Measurements from ENCODE around the gene ZW10. TPM values are rescaled to one million over a fixed set of nuclear protein-coding genes. Genes with fewer than 3 reads are reported as not detected.
"Not testable (repeated sequence)": the region's sequence is repeated elsewhere in the genome, so short reads cannot be mapped to it uniquely, and the experiment has no call there.

ZW10 gene
- total RNA-seq, 1 experiment from 2014 or later: 18.9 TPM

DNA sequence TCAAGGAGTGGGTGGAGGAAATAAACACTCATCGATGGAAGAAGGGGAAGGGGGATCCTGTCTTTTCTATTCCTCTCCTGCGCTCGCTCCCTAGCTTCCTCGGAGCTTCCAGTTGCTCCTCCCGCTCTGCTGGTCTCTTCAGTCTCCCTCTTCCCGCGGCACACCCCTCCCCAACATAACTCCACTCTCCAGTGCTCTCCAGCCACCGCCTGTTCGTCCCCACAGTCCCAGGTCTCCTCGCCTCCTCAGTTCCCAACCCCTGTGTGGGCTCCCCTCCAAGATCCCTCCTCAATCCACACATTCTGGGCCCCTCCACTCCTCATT, 438 bp downstream of the ZW10 start:
- peaks cover 10% of the 10 kb centered on the region for H3K4me1 Mint-ChIP-seq

DNA sequence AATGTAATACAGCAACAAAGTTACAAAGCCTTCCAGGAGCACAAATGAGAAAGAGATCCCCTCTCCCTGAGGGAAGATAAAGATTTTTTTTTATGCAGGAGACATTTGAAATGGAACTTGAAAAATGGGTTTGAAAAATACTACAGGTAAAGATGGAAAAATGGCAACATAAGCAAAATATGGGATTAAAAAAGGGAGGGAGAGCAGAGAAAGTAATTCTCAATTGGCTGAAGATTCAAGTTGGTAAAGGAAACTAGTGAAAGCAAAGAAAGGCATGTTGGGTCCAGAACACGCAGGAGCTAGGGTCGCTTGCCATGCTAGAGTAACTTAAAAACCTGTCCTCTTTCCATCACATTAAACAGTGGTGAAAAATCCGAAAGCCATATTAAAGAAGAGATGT, 1.5 kb downstream of the ZW10 start:
- no peak overlapping the region for H3K27ac Mint-ChIP-seq
- peak overlapping the region; percentile 100 for H3K4me3 Mint-ChIP-seq
- peaks cover 21% of the 10 kb centered on the region for H3K36me3 Mint-ChIP-seq
- peaks cover 10% of the 10 kb centered on the region for H3K4me1 Mint-ChIP-seq
- DNase-seq (ENCODE audit: low spot score) (no peak), ATAC-seq (no peak)
- ChIA-PET CTCF (interaction anchor here (2.2 kb wide), 1 partner anchor 25 kb away, joined by 11 read pairs; no protein-coding TSS in a partner anchor), POLR2A (no interaction called here)
- H3K27me3 Mint-ChIP-seq (ENCODE audit: low read depth): peaks cover 15% of the 10 kb centered on the region
- no peak for TF ChIP-seq CREB1 (CRISPR knock-in tag; IDR thresholded peaks at IDR 0.05)
- TF ChIP-seq, protein P1, sequence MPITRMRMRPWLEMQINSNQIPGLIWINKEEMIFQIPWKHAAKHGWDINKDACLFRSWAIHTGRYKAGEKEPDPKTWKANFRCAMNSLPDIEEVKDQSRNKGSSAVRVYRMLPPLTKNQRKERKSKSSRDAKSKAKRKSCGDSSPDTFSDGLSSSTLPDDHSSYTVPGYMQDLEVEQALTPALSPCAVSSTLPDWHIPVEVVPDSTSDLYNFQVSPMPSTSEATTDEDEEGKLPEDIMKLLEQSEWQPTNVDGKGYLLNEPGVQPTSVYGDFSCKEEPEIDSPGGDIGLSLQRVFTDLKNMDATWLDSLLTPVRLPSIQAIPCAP (CRISPR knock-in tag; IDR thresholded peaks at IDR 0.05): no peak
- H3K9me3 Mint-ChIP-seq: no peaks in the 10 kb centered on the region

More for the DNA sequence above, 438 bp downstream of the ZW10 start:
- peak; percentile 23 for DNase-seq (ENCODE audit: low spot score)
- Mint-ChIP-seq H3K27ac (peak overlapping the region; percentile 90), H3K4me3 (peak overlapping the region; percentile 100), H3K9me3 (no peaks in the 10 kb centered on the region), H3K27me3 (ENCODE audit: low read depth) (peaks cover 15% of the 10 kb centered on the region), H3K36me3 (peaks cover 11% of the 10 kb centered on the region)
- TF ChIP-seq, protein P2, sequence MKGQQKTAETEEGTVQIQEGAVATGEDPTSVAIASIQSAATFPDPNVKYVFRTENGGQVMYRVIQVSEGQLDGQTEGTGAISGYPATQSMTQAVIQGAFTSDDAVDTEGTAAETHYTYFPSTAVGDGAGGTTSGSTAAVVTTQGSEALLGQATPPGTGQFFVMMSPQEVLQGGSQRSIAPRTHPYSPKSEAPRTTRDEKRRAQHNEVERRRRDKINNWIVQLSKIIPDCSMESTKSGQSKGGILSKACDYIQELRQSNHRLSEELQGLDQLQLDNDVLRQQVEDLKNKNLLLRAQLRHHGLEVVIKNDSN (CRISPR knock-in tag; IDR thresholded peaks at IDR 0.05): 0 out of 2 replicates have a peak, but pooled peaks have one; percentile 13
- no peak for TF ChIP-seq NFATC4 (CRISPR knock-in tag; IDR thresholded peaks at IDR 0.05)
- POLR2A ChIA-PET: no interaction called here
- CTCF ChIA-PET: interaction anchor here (0.6 to 2.2 kb wide), 27 partner anchors 8 to 477 kb away, joined by 3 to 11 read pairs (median 4); partner anchors contain the start of gene HTR3A
- peak; percentile 67 for ATAC-seq

DNA sequence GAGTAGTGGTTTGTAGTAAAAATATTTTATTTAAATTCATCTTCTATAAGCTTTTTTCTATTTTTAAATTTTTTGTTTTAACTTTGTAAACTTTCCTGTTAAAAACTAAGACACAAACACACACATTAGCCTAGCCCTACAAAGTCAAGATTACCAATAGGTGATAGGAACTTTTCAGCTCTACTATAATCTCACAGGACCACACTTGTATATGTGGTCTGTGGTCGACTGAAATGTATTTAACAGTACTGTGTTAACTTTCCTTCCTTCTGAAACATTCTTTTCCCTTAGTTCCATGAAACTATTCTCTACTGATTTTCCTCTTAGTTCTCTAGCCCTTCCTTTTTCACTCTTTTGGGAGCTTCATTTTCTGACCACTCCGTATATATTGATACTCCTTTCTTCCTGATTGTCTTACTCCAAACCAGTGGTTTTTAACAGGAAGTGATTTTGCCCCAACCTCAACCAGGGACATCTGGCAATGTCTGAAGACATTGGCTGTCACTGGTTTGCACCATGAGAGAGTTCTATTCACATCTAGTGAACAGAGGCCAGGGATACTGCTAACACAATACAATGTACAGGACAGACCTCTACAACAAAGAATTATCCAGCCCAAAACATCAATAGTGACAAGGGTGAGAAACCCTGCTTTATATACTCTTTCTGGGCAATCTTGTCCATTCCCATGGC, 8.8 kb downstream of the ZW10 start:
- POLR2A ChIA-PET: no interaction called here

DNA sequence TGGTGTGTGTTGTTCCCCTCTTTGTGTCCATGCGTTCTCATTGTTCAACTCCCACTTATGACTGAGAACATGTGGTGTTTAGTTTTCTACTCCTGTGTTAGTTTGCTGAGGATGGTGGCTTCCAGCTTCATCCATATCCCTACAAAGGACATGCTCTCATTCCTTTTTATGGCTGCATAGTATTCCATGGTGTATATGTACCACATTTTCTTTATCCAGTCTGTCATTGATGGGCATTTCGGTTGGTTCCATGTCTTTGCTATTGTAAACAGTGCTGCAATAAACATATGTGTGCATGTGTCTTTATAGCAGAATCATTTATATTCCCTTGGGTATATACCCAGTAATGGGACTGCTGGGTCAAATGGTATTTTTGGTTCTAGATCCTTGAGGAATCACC, 10.5 kb downstream of the ZW10 start:
- H3K27me3 Mint-ChIP-seq (ENCODE audit: low read depth); POLR2A ChIA-PET; DNase-seq (ENCODE audit: low spot score); CTCF ChIA-PET; H3K4me1 Mint-ChIP-seq; H3K27ac Mint-ChIP-seq; ATAC-seq; H3K4me3 Mint-ChIP-seq; H3K9me3 Mint-ChIP-seq: not testable (repeated sequence)
- peaks cover 53% of the 10 kb centered on the region for H3K36me3 Mint-ChIP-seq

More for the DNA sequence above, 8.8 kb downstream of the ZW10 start:
- Mint-ChIP-seq H3K4me3 (no peak overlapping the region), H3K9me3 (no peaks in the 10 kb centered on the region), H3K36me3 (peaks cover 47% of the 10 kb centered on the region), H3K27ac (no peak overlapping the region), H3K27me3 (ENCODE audit: low read depth) (no peaks in the 10 kb centered on the region), H3K4me1 (no peaks in the 10 kb centered on the region)
- ATAC-seq (no peak), DNase-seq (ENCODE audit: low spot score) (no peak)
- TF ChIP-seq, protein P3, sequence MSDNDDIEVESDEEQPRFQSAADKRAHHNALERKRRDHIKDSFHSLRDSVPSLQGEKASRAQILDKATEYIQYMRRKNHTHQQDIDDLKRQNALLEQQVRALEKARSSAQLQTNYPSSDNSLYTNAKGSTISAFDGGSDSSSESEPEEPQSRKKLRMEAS (CRISPR knock-in tag; IDR thresholded peaks at IDR 0.05): no peak
- TF ChIP-seq, protein P4, sequence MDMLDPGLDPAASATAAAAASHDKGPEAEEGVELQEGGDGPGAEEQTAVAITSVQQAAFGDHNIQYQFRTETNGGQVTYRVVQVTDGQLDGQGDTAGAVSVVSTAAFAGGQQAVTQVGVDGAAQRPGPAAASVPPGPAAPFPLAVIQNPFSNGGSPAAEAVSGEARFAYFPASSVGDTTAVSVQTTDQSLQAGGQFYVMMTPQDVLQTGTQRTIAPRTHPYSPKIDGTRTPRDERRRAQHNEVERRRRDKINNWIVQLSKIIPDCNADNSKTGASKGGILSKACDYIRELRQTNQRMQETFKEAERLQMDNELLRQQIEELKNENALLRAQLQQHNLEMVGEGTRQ (CRISPR knock-in tag; IDR thresholded peaks at IDR 0.05): no peak
- no peak for TF ChIP-seq ZBTB21 (CRISPR knock-in tag; IDR thresholded peaks at IDR 0.05; ENCODE audit: borderline replicate concordance)
- no peak for TF ChIP-seq FOXJ3 (CRISPR knock-in tag; IDR thresholded peaks at IDR 0.05; ENCODE audit: borderline replicate concordance)
- TF ChIP-seq ZNF317 (CRISPR knock-in tag; IDR thresholded peaks at IDR 0.05; ENCODE audit: borderline replicate concordance, low read depth): no peak
- TF ChIP-seq, protein P5, sequence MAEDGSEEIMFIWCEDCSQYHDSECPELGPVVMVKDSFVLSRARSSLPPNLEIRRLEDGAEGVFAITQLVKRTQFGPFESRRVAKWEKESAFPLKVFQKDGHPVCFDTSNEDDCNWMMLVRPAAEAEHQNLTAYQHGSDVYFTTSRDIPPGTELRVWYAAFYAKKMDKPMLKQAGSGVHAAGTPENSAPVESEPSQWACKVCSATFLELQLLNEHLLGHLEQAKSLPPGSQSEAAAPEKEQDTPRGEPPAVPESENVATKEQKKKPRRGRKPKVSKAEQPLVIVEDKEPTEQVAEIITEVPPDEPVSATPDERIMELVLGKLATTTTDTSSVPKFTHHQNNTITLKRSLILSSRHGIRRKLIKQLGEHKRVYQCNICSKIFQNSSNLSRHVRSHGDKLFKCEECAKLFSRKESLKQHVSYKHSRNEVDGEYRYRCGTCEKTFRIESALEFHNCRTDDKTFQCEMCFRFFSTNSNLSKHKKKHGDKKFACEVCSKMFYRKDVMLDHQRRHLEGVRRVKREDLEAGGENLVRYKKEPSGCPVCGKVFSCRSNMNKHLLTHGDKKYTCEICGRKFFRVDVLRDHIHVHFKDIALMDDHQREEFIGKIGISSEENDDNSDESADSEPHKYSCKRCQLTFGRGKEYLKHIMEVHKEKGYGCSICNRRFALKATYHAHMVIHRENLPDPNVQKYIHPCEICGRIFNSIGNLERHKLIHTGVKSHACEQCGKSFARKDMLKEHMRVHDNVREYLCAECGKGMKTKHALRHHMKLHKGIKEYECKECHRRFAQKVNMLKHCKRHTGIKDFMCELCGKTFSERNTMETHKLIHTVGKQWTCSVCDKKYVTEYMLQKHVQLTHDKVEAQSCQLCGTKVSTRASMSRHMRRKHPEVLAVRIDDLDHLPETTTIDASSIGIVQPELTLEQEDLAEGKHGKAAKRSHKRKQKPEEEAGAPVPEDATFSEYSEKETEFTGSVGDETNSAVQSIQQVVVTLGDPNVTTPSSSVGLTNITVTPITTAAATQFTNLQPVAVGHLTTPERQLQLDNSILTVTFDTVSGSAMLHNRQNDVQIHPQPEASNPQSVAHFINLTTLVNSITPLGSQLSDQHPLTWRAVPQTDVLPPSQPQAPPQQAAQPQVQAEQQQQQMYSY (CRISPR knock-in tag; IDR thresholded peaks at IDR 0.05): no peak
- no peak for TF ChIP-seq RORB (CRISPR knock-in tag; IDR thresholded peaks at IDR 0.05)
- TF ChIP-seq, protein P6, sequence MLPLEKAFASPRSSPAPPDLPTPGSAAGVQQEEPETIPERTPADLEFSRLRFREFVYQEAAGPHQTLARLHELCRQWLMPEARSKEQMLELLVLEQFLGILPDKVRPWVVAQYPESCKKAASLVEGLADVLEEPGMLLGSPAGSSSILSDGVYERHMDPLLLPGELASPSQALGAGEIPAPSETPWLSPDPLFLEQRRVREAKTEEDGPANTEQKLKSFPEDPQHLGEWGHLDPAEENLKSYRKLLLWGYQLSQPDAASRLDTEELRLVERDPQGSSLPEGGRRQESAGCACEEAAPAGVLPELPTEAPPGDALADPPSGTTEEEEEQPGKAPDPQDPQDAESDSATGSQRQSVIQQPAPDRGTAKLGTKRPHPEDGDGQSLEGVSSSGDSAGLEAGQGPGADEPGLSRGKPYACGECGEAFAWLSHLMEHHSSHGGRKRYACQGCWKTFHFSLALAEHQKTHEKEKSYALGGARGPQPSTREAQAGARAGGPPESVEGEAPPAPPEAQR (CRISPR knock-in tag; IDR thresholded peaks at IDR 0.05): no peak
- TF ChIP-seq, protein P7, sequence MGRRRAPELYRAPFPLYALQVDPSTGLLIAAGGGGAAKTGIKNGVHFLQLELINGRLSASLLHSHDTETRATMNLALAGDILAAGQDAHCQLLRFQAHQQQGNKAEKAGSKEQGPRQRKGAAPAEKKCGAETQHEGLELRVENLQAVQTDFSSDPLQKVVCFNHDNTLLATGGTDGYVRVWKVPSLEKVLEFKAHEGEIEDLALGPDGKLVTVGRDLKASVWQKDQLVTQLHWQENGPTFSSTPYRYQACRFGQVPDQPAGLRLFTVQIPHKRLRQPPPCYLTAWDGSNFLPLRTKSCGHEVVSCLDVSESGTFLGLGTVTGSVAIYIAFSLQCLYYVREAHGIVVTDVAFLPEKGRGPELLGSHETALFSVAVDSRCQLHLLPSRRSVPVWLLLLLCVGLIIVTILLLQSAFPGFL (CRISPR knock-in tag; IDR thresholded peaks at IDR 0.05; ENCODE audit: borderline replicate concordance): no peak
- TF ChIP-seq, protein P8, sequence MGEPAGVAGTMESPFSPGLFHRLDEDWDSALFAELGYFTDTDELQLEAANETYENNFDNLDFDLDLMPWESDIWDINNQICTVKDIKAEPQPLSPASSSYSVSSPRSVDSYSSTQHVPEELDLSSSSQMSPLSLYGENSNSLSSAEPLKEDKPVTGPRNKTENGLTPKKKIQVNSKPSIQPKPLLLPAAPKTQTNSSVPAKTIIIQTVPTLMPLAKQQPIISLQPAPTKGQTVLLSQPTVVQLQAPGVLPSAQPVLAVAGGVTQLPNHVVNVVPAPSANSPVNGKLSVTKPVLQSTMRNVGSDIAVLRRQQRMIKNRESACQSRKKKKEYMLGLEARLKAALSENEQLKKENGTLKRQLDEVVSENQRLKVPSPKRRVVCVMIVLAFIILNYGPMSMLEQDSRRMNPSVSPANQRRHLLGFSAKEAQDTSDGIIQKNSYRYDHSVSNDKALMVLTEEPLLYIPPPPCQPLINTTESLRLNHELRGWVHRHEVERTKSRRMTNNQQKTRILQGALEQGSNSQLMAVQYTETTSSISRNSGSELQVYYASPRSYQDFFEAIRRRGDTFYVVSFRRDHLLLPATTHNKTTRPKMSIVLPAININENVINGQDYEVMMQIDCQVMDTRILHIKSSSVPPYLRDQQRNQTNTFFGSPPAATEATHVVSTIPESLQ (CRISPR knock-in tag; IDR thresholded peaks at IDR 0.05): no peak
- no peak for TF ChIP-seq TP53 (CRISPR knock-in tag; IDR thresholded peaks at IDR 0.05)
- CTCF ChIA-PET: interaction anchor here (1.4 kb wide), 1 partner anchor 9 kb away, joined by 7 read pairs; the partner anchor contains the start of gene ZW10

All from WTC11 (cell line).